ENCODE results near the gene BICDL2. TPM values are rescaled to one million over a fixed set of nuclear protein-coding genes. Genes with fewer than 3 reads are reported as not detected.
A peak's percentile ranks its signal among the peaks of the same experiment; 100 is the strongest.

Gene BICDL2
- total and polyA plus RNA-seq, 2 of the 4 experiments (the other 2 are of a cell fraction) = 0.17 to 0.18 TPM

DNA sequence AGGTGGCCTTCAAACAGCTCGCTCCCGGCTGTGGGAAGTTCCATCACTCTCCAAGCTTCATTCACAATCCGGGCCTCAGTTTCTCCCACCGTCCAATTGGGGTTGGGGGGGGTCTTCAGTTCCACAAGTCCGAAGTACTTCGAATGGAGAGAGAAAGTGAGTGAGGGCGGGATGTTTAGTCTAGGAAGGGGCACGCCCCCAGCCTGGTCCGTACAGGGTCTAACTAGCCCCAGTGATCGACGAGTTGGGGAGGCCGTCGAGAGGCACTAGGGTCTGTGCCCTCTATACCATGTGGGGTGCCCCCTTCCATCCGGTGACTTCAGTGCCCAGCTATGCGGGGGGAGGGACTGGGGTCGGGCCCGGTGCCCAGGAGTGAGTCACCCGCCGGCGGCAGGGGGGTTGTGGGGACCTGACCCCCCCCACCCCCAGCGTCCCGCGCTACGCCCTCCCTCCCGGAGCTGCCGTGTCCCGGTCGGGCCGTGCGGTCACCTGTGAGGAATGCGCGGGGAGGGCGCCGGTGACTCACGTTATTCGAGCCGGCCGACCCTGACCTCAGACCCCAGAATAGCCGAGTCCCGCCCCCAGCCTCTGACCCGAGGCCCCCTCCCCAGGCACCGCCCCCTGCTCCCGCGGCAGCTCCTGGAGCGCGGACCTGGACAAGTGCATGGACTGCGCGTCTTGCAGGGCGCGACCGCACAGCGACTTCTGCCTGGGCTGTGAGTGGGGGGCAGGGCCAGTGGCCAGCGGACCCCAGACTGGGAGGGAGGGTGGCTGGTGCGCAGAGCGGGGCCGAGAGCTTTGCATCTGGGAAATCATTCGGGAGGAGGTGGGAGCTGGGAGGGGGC is 15.9 kb downstream of the BICDL2 start:
- dilution Hi-C loops (cut with HindIII; ENCODE audit: low sequenced_read_pairs, unreplicated experiment) (no loop called here), in situ Hi-C loops (cut with MboI; ENCODE audit: low sequenced_read_pairs) (no loop called here), intact Hi-C loops (cut with micrococcal nuclease) (no loop called here)
- peak overlapping the region; percentile 93 for H2AK5ac ChIP-seq (ENCODE audit: low read depth, low read length)
- peak overlapping the region; percentile 100 for H3K56ac ChIP-seq (ENCODE audit: extremely low read depth, insufficient read depth, low read length)
- peak overlapping the region; percentile 76 for H4K5ac ChIP-seq (ENCODE audit: low read depth, low read length)
- H3K79me1 ChIP-seq (ENCODE audit: low read depth in 1 of 2, low read length in 2 of 2) = peaks cover 0 to 27% of the 10 kb centered on the region in 2 experiments; a peak in 2 of 4 replicates
- 0% methylated on average over 8 of the region's 57 CpGs; no CpG with 5 or more reads in 1 of the 2 experiments for WGBS, 2 experiments (ENCODE audit: extremely low coverage in 2 of 2, insufficient read length in 1 of 2)
- peaks cover 11% of the 10 kb centered on the region for H3K4me1 ChIP-seq (ENCODE audit: control insufficient read depth, insufficient read depth, low read length)
- ChIA-PET POLR2A (ENCODE audit: unreplicated experiment) (interaction anchor here (0.6 to 2.0 kb wide), 2 partner anchors 11 to 496 kb away, joined by 3 to 7 read pairs; no protein-coding TSS in a partner anchor), CTCF (interaction anchor here (0.5 to 2.7 kb wide), 2 partner anchors 10 to 1152 kb away, joined by 8 to 12 read pairs; no protein-coding TSS in a partner anchor)
- peak overlapping the region; percentile 77 for H3K4me3 ChIP-seq (ENCODE audit: insufficient read depth, low read depth, low read length)
- no peaks in the 10 kb centered on the region; the same call in 1 of the 2 replicates for H3K27me3 ChIP-seq (ENCODE audit: control insufficient read depth, insufficient read depth, low read length)
- no TSS peak for BruUV-seq (replicated peaks)
- H3K18ac ChIP-seq (ENCODE audit: low read depth, low read length) = peak overlapping the region; percentile 83
- H2BK20ac ChIP-seq (ENCODE audit: low read depth, low read length) = peak overlapping the region; percentile 4; the same call in 1 of the 2 replicates
- H4K20me1 ChIP-seq (ENCODE audit: insufficient read depth, low read length) = peaks cover 31% of the 10 kb centered on the region
- H3K9me3 ChIP-seq (ENCODE audit: control insufficient read depth, insufficient read depth, low read length) = no peaks in the 10 kb centered on the region
- no peaks in the 10 kb centered on the region for H3K9me1 ChIP-seq (ENCODE audit: insufficient read depth, low read length)
- H3K14ac ChIP-seq (replicated peaks; ENCODE audit: low read depth, low read length) = peak overlapping the region; percentile 99
- peaks cover 11% of the 10 kb centered on the region for H3K36me3 ChIP-seq (ENCODE audit: control insufficient read depth, insufficient read depth, low read length)
- peak overlapping the region; percentile 32; the same call in 1 of the 3 replicates for H2BK15ac ChIP-seq (ENCODE audit: low read depth, low read length)
- H2AK9ac ChIP-seq (replicated peaks; ENCODE audit: low read depth, low read length, poor library complexity) = peak overlapping the region; percentile 99
- DNase-seq (peak; percentile 89), ATAC-seq (ENCODE audit: low read depth) (peak; percentile 30)
- H3K9ac ChIP-seq (ENCODE audit: low read depth, low read length) = peak overlapping the region; percentile 94
- peak overlapping the region; percentile 100 for H3K23ac ChIP-seq (ENCODE audit: low read depth, low read length)
- peak overlapping the region; percentile 91 for H2BK120ac ChIP-seq (ENCODE audit: low read depth, low read length)
- H2BK5ac ChIP-seq (ENCODE audit: low read depth, low read length, poor library complexity, severe bottlenecking) = peak overlapping the region; percentile 99
- H4K8ac ChIP-seq (ENCODE audit: low read depth in 2 of 2, low read length in 2 of 2) = peak overlapping the region; percentile 74 to 99
- peak overlapping the region; percentile 97 for H3K27ac ChIP-seq (ENCODE audit: insufficient read depth, low read length)
- H4K91ac ChIP-seq (ENCODE audit: insufficient read depth, low read depth, low read length) = peak overlapping the region; percentile 98
- peak overlapping the region; percentile 99 for H3K4ac ChIP-seq (ENCODE audit: low read depth, low read length)
- peak overlapping the region; percentile 79 for H3K4me2 ChIP-seq (ENCODE audit: low read depth, low read length)
- peak overlapping the region; percentile 67 for H2AFZ ChIP-seq (replicated peaks; ENCODE audit: low read length, poor library complexity)
- peak; percentile 14; the same call in 1 of the 2 replicates for TF ChIP-seq CHD1 (IDR thresholded peaks at IDR 0.05; ENCODE audit: low read depth, low read length)
- TF ChIP-seq RCOR1 (IDR thresholded peaks at IDR 0.05; ENCODE audit: insufficient replicate concordance, low read length) = no peak
- TF ChIP-seq, protein P1, sequence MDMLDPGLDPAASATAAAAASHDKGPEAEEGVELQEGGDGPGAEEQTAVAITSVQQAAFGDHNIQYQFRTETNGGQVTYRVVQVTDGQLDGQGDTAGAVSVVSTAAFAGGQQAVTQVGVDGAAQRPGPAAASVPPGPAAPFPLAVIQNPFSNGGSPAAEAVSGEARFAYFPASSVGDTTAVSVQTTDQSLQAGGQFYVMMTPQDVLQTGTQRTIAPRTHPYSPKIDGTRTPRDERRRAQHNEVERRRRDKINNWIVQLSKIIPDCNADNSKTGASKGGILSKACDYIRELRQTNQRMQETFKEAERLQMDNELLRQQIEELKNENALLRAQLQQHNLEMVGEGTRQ (IDR thresholded peaks at IDR 0.05; ENCODE audit: low read depth, low read length) = peak; percentile 64
- TF ChIP-seq, protein P2, sequence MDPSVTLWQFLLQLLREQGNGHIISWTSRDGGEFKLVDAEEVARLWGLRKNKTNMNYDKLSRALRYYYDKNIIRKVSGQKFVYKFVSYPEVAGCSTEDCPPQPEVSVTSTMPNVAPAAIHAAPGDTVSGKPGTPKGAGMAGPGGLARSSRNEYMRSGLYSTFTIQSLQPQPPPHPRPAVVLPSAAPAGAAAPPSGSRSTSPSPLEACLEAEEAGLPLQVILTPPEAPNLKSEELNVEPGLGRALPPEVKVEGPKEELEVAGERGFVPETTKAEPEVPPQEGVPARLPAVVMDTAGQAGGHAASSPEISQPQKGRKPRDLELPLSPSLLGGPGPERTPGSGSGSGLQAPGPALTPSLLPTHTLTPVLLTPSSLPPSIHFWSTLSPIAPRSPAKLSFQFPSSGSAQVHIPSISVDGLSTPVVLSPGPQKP (IDR thresholded peaks at IDR 0.05; ENCODE audit: borderline replicate concordance, low read depth, low read length) = no peak
- TF ChIP-seq FOS (IDR thresholded peaks at IDR 0.05; ENCODE audit: low read depth, low read length) = peak; percentile 89
- no peak for TF ChIP-seq RFX5 (IDR thresholded peaks at IDR 0.05; ENCODE audit: low read depth, low read length)
- no peak for TF ChIP-seq SMC3 (IDR thresholded peaks at IDR 0.05; ENCODE audit: low read depth, low read length)
- TF ChIP-seq RAD21 (IDR thresholded peaks at IDR 0.05; ENCODE audit: low read length) = no peak
- TF ChIP-seq MAFK (IDR thresholded peaks at IDR 0.05; ENCODE audit: low read depth, low read length) = no peak
- TF ChIP-seq, protein P3, sequence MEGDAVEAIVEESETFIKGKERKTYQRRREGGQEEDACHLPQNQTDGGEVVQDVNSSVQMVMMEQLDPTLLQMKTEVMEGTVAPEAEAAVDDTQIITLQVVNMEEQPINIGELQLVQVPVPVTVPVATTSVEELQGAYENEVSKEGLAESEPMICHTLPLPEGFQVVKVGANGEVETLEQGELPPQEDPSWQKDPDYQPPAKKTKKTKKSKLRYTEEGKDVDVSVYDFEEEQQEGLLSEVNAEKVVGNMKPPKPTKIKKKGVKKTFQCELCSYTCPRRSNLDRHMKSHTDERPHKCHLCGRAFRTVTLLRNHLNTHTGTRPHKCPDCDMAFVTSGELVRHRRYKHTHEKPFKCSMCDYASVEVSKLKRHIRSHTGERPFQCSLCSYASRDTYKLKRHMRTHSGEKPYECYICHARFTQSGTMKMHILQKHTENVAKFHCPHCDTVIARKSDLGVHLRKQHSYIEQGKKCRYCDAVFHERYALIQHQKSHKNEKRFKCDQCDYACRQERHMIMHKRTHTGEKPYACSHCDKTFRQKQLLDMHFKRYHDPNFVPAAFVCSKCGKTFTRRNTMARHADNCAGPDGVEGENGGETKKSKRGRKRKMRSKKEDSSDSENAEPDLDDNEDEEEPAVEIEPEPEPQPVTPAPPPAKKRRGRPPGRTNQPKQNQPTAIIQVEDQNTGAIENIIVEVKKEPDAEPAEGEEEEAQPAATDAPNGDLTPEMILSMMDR (conservative IDR thresholded peaks at IDR 0.05; ENCODE audit: low read depth, low read length) = no peak
- peak; percentile 81 for TF ChIP-seq MAZ (IDR thresholded peaks at IDR 0.05; ENCODE audit: borderline replicate concordance, low read depth, low read length)
- no peak for TF ChIP-seq NFE2L2 (IDR thresholded peaks at IDR 0.05; ENCODE audit: low read depth, low read length)
- no peak for TF ChIP-seq MXI1 (IDR thresholded peaks at IDR 0.05; ENCODE audit: borderline replicate concordance, low read depth, low read length)

Data from IMR-90 (cell line).